NB4 (cell line): ENCODE measurements around the gene PPCDC.

Source experiments
- CTCF ChIP-seq: IDR thresholded peaks from one replicate; pipeline ENCODE4 v1.5.1; 2012; ENCODE audit warnings: low read depth, low read length
- MAX ChIP-seq: IDR thresholded peaks from 2 replicates; pipeline ENCODE4 v1.6.1; 2011; ENCODE audit warnings: low read depth, low read length
- MYC ChIP-seq: IDR thresholded peaks from 2 replicates; pipeline ENCODE4 v1.6.1; 2011; ENCODE audit warnings: low read depth, low read length
- POLR2A ChIP-seq: IDR thresholded peaks from 2 replicates; pipeline ENCODE4 v1.6.1; 2011; ENCODE audit warnings: mild to moderate bottlenecking; ENCODE audit not compliant: insufficient read length; ENCODE audit errors: extremely low read depth

- TF ChIP-seq POLR2A (no peak), CTCF (no peak), MAX (no peak), MYC (no peak)
Observed at GRCh38 chr15:75038231-75038630, 14.8 kb downstream of the PPCDC start.
